Lower lobe of right lung (tissue), 2 donors: ENCODE results near the gene AKR1B15. TPM values are rescaled to one million over a fixed set of nuclear protein-coding genes. Genes with fewer than 3 reads are reported as not detected.

ENCODE experiments used
- ATAC-seq, 2 donors: fragments of 200-7000 bp; cut with Tn5 transposase; one replicate each; pipeline ENCODE4 v1.9.1; 2020 to 2022; ENCODE audit warnings: mild to moderate bottlenecking in 2 of 2, moderate library complexity in 2 of 2
- DNase-seq: peaks from one replicate; pipeline ENCODE4 v3.0.0-alpha.2; 2020
- H3K27ac ChIP-seq: fragments of 200-600 bp; one replicate; pipeline ENCODE4 v1.8.0; 2022
- H3K27me3 ChIP-seq: fragments of 200-600 bp; one replicate; pipeline ENCODE4 v1.8.0; 2022; ENCODE audit warnings: low read depth
- H3K36me3 ChIP-seq: fragments of 200-600 bp; one replicate; pipeline ENCODE4 v1.8.0; 2022; ENCODE audit warnings: mild to moderate bottlenecking
- H3K4me1 ChIP-seq: fragments of 200-600 bp; one replicate; pipeline ENCODE4 v1.8.0; 2022
- H3K4me3 ChIP-seq: fragments of 200-600 bp; one replicate; pipeline ENCODE4 v1.8.0; 2022; ENCODE audit warnings: mild to moderate bottlenecking
- H3K9me3 ChIP-seq: fragments of 200-600 bp; one replicate; pipeline ENCODE4 v1.8.0; 2022
- intact Hi-C: fragments of 100-400 bp; cut with DNase I; formaldehyde crosslinking; loops from one replicate; pipeline ENCODE4 v1.11.0; 2022
- total RNA-seq: library from RNA; stranded (reverse); fragmentation: NEBNext Ultra II Directional; extraction: Animal tissue kit (Norgen Biotek cat#: 25700); gene quantifications from one replicate; pipeline ENCODE4 v1.2.1, GENCODE V29; 2021
- TF ChIP-seq, protein P1 (sequence below): fragments of 200-600 bp; IDR thresholded peaks from one replicate; pipeline ENCODE4 v1.8.0; 2022; ENCODE audit warnings: antibody characterized with exemption, mild to moderate bottlenecking
- donor health status: DM: no; HTN: yes; CAD: no; lungs with severe emphysema.

The AKR1B15 gene
- total RNA-seq, 1 donor from 2014 or later, result not detected

DNA sequence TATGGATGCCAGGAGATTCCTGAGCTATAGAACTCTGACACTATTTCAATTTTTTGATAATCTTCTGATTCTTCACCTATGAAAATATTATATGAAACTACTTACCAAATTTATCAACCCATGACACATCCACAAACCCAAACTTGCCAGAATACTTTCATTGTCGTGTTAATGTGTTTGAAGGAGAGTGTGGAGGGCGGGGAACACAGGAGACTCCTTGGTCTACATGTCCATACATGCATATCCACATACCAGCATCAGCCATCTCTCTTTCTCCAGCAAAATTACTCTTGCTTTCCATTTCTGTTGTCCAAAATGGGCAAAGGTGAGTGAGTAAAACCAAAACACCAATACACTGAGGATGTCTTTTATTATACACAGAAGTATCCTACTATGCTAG is 74.3 kb downstream of the AKR1B15 start:
- Histone ChIP-seq H3K27me3 (peaks cover 5% of the 10 kb centered on the region), H3K36me3 (no peaks in the 10 kb centered on the region), H3K4me1 (no peaks in the 10 kb centered on the region), H3K4me3 (no peak overlapping the region), H3K27ac (no peak overlapping the region), H3K9me3 (no peaks in the 10 kb centered on the region)
- no peak for DNase-seq
- intact Hi-C loops, result no loop called here
- TF ChIP-seq, protein P1, sequence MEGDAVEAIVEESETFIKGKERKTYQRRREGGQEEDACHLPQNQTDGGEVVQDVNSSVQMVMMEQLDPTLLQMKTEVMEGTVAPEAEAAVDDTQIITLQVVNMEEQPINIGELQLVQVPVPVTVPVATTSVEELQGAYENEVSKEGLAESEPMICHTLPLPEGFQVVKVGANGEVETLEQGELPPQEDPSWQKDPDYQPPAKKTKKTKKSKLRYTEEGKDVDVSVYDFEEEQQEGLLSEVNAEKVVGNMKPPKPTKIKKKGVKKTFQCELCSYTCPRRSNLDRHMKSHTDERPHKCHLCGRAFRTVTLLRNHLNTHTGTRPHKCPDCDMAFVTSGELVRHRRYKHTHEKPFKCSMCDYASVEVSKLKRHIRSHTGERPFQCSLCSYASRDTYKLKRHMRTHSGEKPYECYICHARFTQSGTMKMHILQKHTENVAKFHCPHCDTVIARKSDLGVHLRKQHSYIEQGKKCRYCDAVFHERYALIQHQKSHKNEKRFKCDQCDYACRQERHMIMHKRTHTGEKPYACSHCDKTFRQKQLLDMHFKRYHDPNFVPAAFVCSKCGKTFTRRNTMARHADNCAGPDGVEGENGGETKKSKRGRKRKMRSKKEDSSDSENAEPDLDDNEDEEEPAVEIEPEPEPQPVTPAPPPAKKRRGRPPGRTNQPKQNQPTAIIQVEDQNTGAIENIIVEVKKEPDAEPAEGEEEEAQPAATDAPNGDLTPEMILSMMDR, result no peak
- ATAC-seq, result no peak

DNA sequence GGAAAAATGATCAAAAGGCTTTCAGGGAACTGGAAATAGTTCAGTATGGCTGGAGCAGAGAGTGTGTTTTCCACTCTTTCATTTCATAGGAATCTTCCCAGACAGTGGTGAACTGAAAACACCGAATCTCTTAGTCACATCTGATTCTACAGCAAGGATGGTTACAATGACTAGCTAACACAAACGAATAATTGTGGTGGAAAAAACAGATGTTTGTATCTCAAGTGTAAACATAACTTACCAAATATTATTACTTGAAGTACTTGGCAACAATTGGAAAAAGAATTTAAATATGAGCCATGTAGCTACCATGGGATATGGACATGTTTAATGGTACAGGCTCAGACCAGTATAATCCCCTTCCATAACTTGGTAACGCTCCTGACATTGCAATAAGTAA is 76.6 kb downstream of the AKR1B15 start:
- DNase-seq (no peak), ATAC-seq (no peak)
- no peak overlapping the region for H3K4me3 ChIP-seq
- H3K36me3 ChIP-seq, result no peaks in the 10 kb centered on the region
- TF ChIP-seq, protein P1, result no peak
- peaks cover 5% of the 10 kb centered on the region for H3K27me3 ChIP-seq
- no peaks in the 10 kb centered on the region for H3K9me3 ChIP-seq
- H3K27ac ChIP-seq, result no peak overlapping the region
- no peaks in the 10 kb centered on the region for H3K4me1 ChIP-seq
- intact Hi-C loops, result no loop called here

DNA sequence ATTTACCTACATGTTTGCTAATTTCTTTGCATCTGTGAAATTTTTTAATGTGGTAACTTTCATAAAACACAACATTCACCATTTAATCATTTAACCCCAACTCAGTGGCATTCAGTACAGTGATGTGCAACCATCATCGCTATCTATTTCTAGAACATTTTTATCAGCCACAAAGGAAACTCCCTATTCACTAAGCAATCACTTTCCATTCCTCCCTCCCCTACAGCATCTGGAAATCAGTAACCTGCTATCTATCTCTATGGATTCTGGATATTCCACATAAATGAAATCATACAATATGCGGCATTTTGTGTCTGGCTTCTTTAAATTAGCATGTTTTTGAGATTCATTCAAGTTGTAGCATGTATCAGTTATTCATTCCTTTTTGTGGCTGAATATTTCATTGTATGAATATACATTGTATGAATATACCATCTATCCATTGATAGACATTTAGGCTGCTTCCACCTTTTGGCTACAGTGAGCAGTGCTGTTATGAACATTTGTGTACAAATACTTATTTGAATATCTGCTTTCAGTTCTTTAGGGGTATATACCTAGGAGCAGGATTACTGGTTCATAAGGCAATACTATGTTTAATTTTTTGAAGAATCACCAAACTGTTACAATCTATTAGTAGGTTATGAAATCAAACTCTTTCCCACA is 78.3 kb downstream of the AKR1B15 start:
- intact Hi-C loops, result no loop called here
- Histone ChIP-seq H3K9me3 (no peaks in the 10 kb centered on the region), H3K27me3 (peaks cover 5% of the 10 kb centered on the region), H3K4me3 (no peak overlapping the region), H3K36me3 (no peaks in the 10 kb centered on the region), H3K27ac (no peak overlapping the region), H3K4me1 (no peaks in the 10 kb centered on the region)
- DNase-seq (no peak), ATAC-seq (no peak)
- TF ChIP-seq, protein P1, result no peak

DNA sequence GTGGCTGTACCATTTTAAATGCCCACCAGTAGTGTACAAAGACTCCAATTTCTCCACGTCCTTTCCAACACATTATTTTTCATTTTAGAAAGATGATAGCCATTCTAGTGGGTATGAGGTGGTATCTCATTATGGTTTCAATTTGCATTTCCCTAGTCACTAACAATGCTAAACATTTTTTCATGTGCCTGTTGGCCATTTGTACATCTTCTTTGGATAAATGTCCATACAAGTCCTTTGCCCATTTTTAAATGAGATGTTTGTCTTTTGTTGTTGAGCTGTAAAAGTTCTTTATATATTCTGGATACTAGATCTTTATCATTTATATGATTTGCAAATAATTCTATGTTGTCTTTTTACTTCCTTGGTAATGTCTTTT is 78.9 kb downstream of the AKR1B15 start:
- DNase-seq, result no peak
- Histone ChIP-seq H3K36me3 (no peaks in the 10 kb centered on the region), H3K27me3 (peaks cover 2% of the 10 kb centered on the region), H3K4me1 (no peaks in the 10 kb centered on the region), H3K9me3 (no peaks in the 10 kb centered on the region), H3K27ac (no peak overlapping the region), H3K4me3 (no peak overlapping the region)
- TF ChIP-seq, protein P1, result no peak
- intact Hi-C loops, result no loop called here
- no peak for ATAC-seq

DNA sequence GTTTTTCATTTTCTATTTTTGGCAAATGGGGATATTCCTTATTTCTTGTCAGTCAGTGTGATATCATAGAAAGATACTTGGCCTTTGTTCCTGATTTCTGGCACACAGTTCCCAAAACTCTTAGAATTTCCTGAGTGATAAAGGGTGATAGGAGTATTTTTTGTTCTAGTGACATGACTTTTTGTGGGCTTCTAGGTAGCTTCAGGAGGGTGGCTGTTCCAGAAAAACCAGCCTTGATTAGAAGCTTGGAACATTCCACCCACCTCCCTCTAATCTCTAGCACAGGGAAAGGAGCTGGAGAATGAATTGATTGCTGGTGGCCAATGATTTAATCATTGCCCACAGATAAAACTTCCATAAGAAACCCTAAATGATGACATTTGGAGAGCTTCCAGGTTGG is 80.5 kb downstream of the AKR1B15 start:
- intact Hi-C loops, result no loop called here
- Histone ChIP-seq H3K27ac (no peak overlapping the region), H3K36me3 (no peaks in the 10 kb centered on the region), H3K27me3 (no peaks in the 10 kb centered on the region), H3K9me3 (no peaks in the 10 kb centered on the region), H3K4me1 (no peaks in the 10 kb centered on the region), H3K4me3 (no peak overlapping the region)
- TF ChIP-seq, protein P1, result no peak
- ATAC-seq (no peak), DNase-seq (no peak)

Other genes with a start within 250 kb of the AKR1B15 start
- gene SLC35B4, start 232.2 kb upstream of the AKR1B15 start, total RNA-seq, result 12.2 TPM
- gene AKR1B1, start 90.0 kb upstream of the AKR1B15 start, total RNA-seq, result 109 TPM
- not detected for gene AKR1B10, start 21.5 kb upstream of the AKR1B15 start, total RNA-seq
- 16.9 TPM for gene BPGM, start 97.7 kb downstream of the AKR1B15 start, total RNA-seq
- gene CALD1, start 230.5 kb downstream of the AKR1B15 start, total RNA-seq, result 140 TPM